HG03045 (cell line): Measurements from ENCODE around the gene SPATA6L.
A peak's percentile ranks its signal among the peaks of the same experiment; 100 is the strongest.

Experiments used
- ATAC-seq: cut with Tn5 transposase; IDR thresholded peaks from one replicate; pipeline ENCODE4 v1.9.1; 2021; ENCODE audit warnings: mild to moderate bottlenecking, moderate library complexity; ENCODE audit not compliant: unreplicated experiment

The SPATA6L gene

GRCh38 chr9:4666042-4666699 lies at the start of gene SPATA6L:
Gene SPATA6L, minus strand, starts transcription at chr9:4666480. Its CDS starts 230 bp downstream, at chr9:4666250.
- no peak for ATAC-seq

GRCh38 chr9:4714266-4715016 lies 48.2 kb upstream of the SPATA6L start:
- ATAC-seq = no peak

- no peak for ATAC-seq
These were observed 47.6 kb upstream of the SPATA6L start for GRCh38 chr9:4713849-4714248.

GRCh38 chr9:4709380-4709779 lies 43.1 kb upstream of the SPATA6L start:
- ATAC-seq = no peak

GRCh38 chr9:4706971-4707622 lies 40.8 kb upstream of the SPATA6L start:
- ATAC-seq = no peak

- ATAC-seq = no peak
These were observed 39.7 kb upstream of the SPATA6L start for GRCh38 chr9:4706021-4706420.

- no peak for ATAC-seq
These were observed 37.8 kb upstream of the SPATA6L start for GRCh38 chr9:4704129-4704528.

GRCh38 chr9:4701526-4701925 lies 35.2 kb upstream of the SPATA6L start:
- ATAC-seq = no peak

- ATAC-seq = no peak
These were observed 34.7 kb upstream of the SPATA6L start for GRCh38 chr9:4700932-4701331.

- ATAC-seq = no peak
These were observed 33.8 kb upstream of the SPATA6L start for GRCh38 chr9:4700091-4700490.

GRCh38 chr9:4691795-4692194 lies 25.5 kb upstream of the SPATA6L start:
- no peak for ATAC-seq

- ATAC-seq = peak; percentile 53
These were observed 23.9 kb upstream of the SPATA6L start for GRCh38 chr9:4690144-4690543.

- peak; percentile 80 for ATAC-seq
These were observed 23.4 kb upstream of the SPATA6L start for GRCh38 chr9:4689687-4690104.

GRCh38 chr9:4689021-4689420 lies 22.7 kb upstream of the SPATA6L start:
- ATAC-seq = no peak

- ATAC-seq = no peak
These were observed 20.3 kb upstream of the SPATA6L start for GRCh38 chr9:4686584-4686983.

GRCh38 chr9:4686112-4686511 lies 19.8 kb upstream of the SPATA6L start:
- ATAC-seq = no peak

- no peak for ATAC-seq
These were observed 18.5 kb upstream of the SPATA6L start for GRCh38 chr9:4684820-4685219.

GRCh38 chr9:4680750-4681149 lies 14.5 kb upstream of the SPATA6L start:
- no peak for ATAC-seq

- ATAC-seq = no peak
These were observed 13.9 kb upstream of the SPATA6L start for GRCh38 chr9:4680173-4680525.

GRCh38 chr9:4679268-4680172 lies 13.2 kb upstream of the SPATA6L start, which contains the start of gene CDC37L1:
Gene CDC37L1, plus strand, starts transcription at chr9:4679569. Its CDS starts 199 bp downstream, at chr9:4679768.
- peak; percentile 97 for ATAC-seq
